HFFc6 (cell line): ENCODE results near the gene COL19A1. TPM values are rescaled to one million over a fixed set of nuclear protein-coding genes. Genes with fewer than 3 reads are reported as not detected.

Source experiments
- DNase-seq: peaks from one replicate; pipeline ENCODE4 v3.0.0-alpha.2; 2018
- H3K27ac Mint-ChIP-seq: 2 replicates; pipeline ENCODE4 v1.8.0; 2020; ENCODE audit warnings: mild to moderate bottlenecking, mixed read lengths
- H3K27me3 Mint-ChIP-seq: 2 replicates; pipeline ENCODE4 v1.8.0; 2021; ENCODE audit warnings: mild to moderate bottlenecking, moderate library complexity, mixed read lengths; ENCODE audit not compliant: insufficient read depth
- H3K36me3 Mint-ChIP-seq: 2 replicates; pipeline ENCODE4 v1.8.0; 2021; ENCODE audit warnings: low read depth, mixed read lengths
- H3K4me1 Mint-ChIP-seq: 2 replicates; pipeline ENCODE4 v1.8.0; 2020; ENCODE audit warnings: low read depth, mixed read lengths
- H3K4me3 Mint-ChIP-seq: 2 replicates; pipeline ENCODE4 v1.8.0; 2020; ENCODE audit warnings: mild to moderate bottlenecking, moderate library complexity, mixed read lengths
- H3K9me3 Mint-ChIP-seq: 2 replicates; pipeline ENCODE4 v1.8.0; 2020; ENCODE audit warnings: mild to moderate bottlenecking, mixed read lengths
- CTCF ChIP-seq: fragments of 200-600 bp; sonication (generic); IDR thresholded peaks from 2 replicates; pipeline ENCODE4 v1.5.0; 2021; ENCODE audit warnings: antibody characterized with exemption, mild to moderate bottlenecking
- total RNA-seq, 6 experiments: library from RNA; stranded (reverse); fragmentation: NEBNext Ultra II Directional; extraction: Animal tissue kit (Norgen Biotek cat#: 25700); gene quantifications; 2 replicates in 1 of 6; 3 replicates in 5 of 6; pipeline ENCODE4 v1.2.3, GENCODE V29; 2021

The COL19A1 gene
- total RNA-seq, 6 experiments from 2014 or later, result not detected

DNA sequence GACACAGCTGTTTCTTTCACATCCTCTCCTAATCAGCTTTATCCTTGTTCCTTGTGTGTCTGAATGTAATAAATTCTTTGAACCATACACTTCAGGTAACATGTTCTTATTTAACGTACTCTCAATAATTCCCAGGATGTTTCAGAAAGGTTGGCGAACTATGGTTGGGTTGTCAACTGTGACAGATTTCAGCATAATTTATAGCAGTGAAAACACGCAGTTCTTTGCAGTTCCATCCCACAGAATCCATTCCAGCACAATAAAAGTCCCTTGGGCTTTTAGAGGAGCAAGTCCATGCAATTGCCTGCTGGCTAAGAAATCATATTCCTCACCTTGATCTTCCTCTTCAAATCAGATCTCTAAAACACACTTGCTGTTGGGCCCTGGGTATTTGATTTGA, 317.2 kb downstream of the COL19A1 start:
- Mint-ChIP-seq H3K36me3 (no peaks in the 10 kb centered on the region), H3K9me3 (peaks cover 14% of the 10 kb centered on the region)

DNA sequence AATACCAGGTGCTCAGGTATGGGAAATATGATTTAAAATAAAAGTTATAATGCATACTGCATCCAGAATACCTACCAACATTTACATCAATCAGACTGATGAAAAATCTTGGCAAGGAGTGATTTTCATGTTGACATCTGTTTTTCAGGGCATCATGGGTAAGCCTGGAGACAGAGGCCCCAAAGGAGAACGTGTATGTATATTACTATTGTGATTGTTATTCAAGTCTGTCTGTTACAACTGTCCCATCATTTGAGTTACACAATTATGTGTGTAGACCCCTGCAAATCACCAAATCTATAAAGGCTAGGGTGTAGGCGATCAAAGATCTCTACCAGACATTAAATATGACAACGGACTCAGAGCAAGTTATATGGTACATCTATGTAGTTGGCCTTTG, 318.4 kb downstream of the COL19A1 start:
- Mint-ChIP-seq H3K4me1 (no peaks in the 10 kb centered on the region), H3K27ac (no peak overlapping the region), H3K36me3 (no peaks in the 10 kb centered on the region), H3K4me3 (no peak overlapping the region), H3K9me3 (0 out of 2 replicates have a peak, but pooled peaks cover 5% of the 10 kb centered on the region), H3K27me3 (no peaks in the 10 kb centered on the region; the same call in 1 of the 2 replicates)
- no peak for DNase-seq
- no peak for TF ChIP-seq CTCF

More for the DNA sequence above, 317.2 kb downstream of the COL19A1 start:
- no peak for TF ChIP-seq CTCF
- DNase-seq, result no peak
- no peak overlapping the region for H3K27ac Mint-ChIP-seq
- H3K4me3 Mint-ChIP-seq, result no peak overlapping the region
- H3K27me3 Mint-ChIP-seq, result no peaks in the 10 kb centered on the region; the same call in 1 of the 2 replicates
- no peaks in the 10 kb centered on the region for H3K4me1 Mint-ChIP-seq

GRCh38 chr6:70186461-70186860, 320.1 kb downstream of the COL19A1 start:
- no peaks in the 10 kb centered on the region for H3K4me1 Mint-ChIP-seq
- no peaks in the 10 kb centered on the region; the same call in 1 of the 2 replicates for H3K27me3 Mint-ChIP-seq
- DNase-seq, result no peak
- no peak overlapping the region for H3K27ac Mint-ChIP-seq
- no peak for TF ChIP-seq CTCF
- no peaks in the 10 kb centered on the region for H3K9me3 Mint-ChIP-seq
- no peak overlapping the region for H3K4me3 Mint-ChIP-seq
- no peaks in the 10 kb centered on the region for H3K36me3 Mint-ChIP-seq

DNA sequence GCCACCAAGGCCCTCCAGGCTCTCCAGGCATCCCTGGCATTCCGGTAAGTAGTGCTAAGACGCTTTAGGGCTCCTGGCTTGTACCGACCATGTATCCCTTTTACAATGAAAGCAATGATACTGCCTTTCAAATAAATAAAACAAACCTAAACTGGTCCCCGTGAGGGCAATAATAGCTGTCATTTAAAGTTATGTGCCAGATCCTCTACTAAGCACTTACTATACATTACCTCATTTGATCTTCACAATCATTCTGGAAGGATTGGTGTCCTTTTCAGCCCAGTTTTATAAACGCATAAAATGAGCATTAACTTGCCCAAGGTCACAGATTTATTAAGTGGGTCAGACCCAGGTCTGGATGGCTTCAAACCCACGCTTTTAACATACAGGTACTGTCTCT, 321.8 kb downstream of the COL19A1 start:
- no peak for TF ChIP-seq CTCF
- H3K27ac Mint-ChIP-seq, result no peak overlapping the region
- H3K4me3 Mint-ChIP-seq, result no peak overlapping the region
- no peaks in the 10 kb centered on the region; the same call in 1 of the 2 replicates for H3K9me3 Mint-ChIP-seq
- DNase-seq, result no peak
- no peaks in the 10 kb centered on the region for H3K36me3 Mint-ChIP-seq
- no peaks in the 10 kb centered on the region for H3K4me1 Mint-ChIP-seq
- H3K27me3 Mint-ChIP-seq, result no peaks in the 10 kb centered on the region; the same call in 1 of the 2 replicates

- Mint-ChIP-seq H3K4me3 (no peak overlapping the region), H3K27ac (no peak overlapping the region), H3K4me1 (no peaks in the 10 kb centered on the region), H3K27me3 (no peaks in the 10 kb centered on the region), H3K9me3 (peaks cover 3% of the 10 kb centered on the region), H3K36me3 (no peaks in the 10 kb centered on the region)
- DNase-seq, result no peak
- TF ChIP-seq CTCF, result no peak
These were observed 328.1 kb downstream of the COL19A1 start for GRCh38 chr6:70194421-70194820.

GRCh38 chr6:70196531-70196930, 330.2 kb downstream of the COL19A1 start:
- no peak for TF ChIP-seq CTCF
- Mint-ChIP-seq H3K27ac (no peak overlapping the region), H3K36me3 (no peaks in the 10 kb centered on the region), H3K27me3 (no peaks in the 10 kb centered on the region), H3K4me1 (no peaks in the 10 kb centered on the region), H3K9me3 (peaks cover 3% of the 10 kb centered on the region), H3K4me3 (no peak overlapping the region)
- no peak for DNase-seq
